Activated T-cell treated with anti-CD3 and anti-CD28 coated beads for 1 hour (primary cell): Measurements from ENCODE around the gene RGS19.
A peak's percentile ranks its signal among the peaks of the same experiment; 100 is the strongest.

Experiments
- DNase-seq: peaks from one replicate; pipeline ENCODE4 v3.0.0-alpha.2; 2020; ENCODE audit warnings: low read depth

Gene RGS19

GRCh38 chr20:64107736-64108457, 28.6 kb upstream of the RGS19 start:
- DNase-seq = no peak

GRCh38 chr20:64106981-64107735, 27.8 kb upstream of the RGS19 start, which contains the start of gene NPBWR2:
Gene NPBWR2, minus strand, starts transcription at chr20:64107565. Its CDS starts 734 bp downstream, at chr20:64106831.
- no peak for DNase-seq

- DNase-seq = no peak
Observed at GRCh38 chr20:64106435-64106961, 27.2 kb upstream of the RGS19 start.

GRCh38 chr20:64105846-64106434, 26.6 kb upstream of the RGS19 start:
- no peak for DNase-seq

- DNase-seq = no peak
Observed at GRCh38 chr20:64104667-64105451, 25.5 kb upstream of the RGS19 start.

GRCh38 chr20:64103871-64104666, 24.8 kb upstream of the RGS19 start:
- DNase-seq = no peak

- no peak for DNase-seq
Observed at GRCh38 chr20:64102647-64103354, 23.5 kb upstream of the RGS19 start.

- DNase-seq = peak; percentile 68
Observed at GRCh38 chr20:64101731-64102621, 22.7 kb upstream of the RGS19 start.

GRCh38 chr20:64100946-64101688, 21.8 kb upstream of the RGS19 start:
- no peak for DNase-seq

GRCh38 chr20:64100566-64100888, 21.2 kb upstream of the RGS19 start:
- DNase-seq = no peak

GRCh38 chr20:64099880-64100565, 20.7 kb upstream of the RGS19 start:
- no peak for DNase-seq

GRCh38 chr20:64099086-64099786, 19.9 kb upstream of the RGS19 start:
- no peak for DNase-seq

GRCh38 chr20:64098471-64099013, 19.2 kb upstream of the RGS19 start:
- no peak for DNase-seq

GRCh38 chr20:64096535-64096934, 17.2 kb upstream of the RGS19 start:
- no peak for DNase-seq

- no peak for DNase-seq
Observed at GRCh38 chr20:64095927-64096326, 16.6 kb upstream of the RGS19 start.

GRCh38 chr20:64095455-64095854, 16.1 kb upstream of the RGS19 start:
- DNase-seq = no peak

GRCh38 chr20:64093013-64093503, 13.7 kb upstream of the RGS19 start:
- no peak for DNase-seq
